Effector memory CD4-positive, alpha-beta T cell (primary cell): Measurements from ENCODE around the gene ETHE1.

Experiments used
- DNase-seq, 3 donors: peaks; one replicate each; pipeline ENCODE4 v3.0.0-alpha.2; 2020
- H3K27ac ChIP-seq: 2 replicates; pipeline ENCODE4 v1.7.0; 2013; ENCODE audit warnings: mild to moderate bottlenecking, low read length, moderate library complexity; ENCODE audit not compliant: insufficient read depth, poor library complexity, severe bottlenecking
- H3K27me3 ChIP-seq: replicated peaks from 2 replicates; pipeline ENCODE4 v1.7.0; 2013; ENCODE audit warnings: mild to moderate bottlenecking, low read length; ENCODE audit not compliant: insufficient read depth, control insufficient read depth, poor library complexity, severe bottlenecking
- H3K36me3 ChIP-seq: 2 replicates; pipeline ENCODE4 v1.7.0; 2013; ENCODE audit warnings: mild to moderate bottlenecking, low read length, moderate library complexity; ENCODE audit not compliant: control insufficient read depth, insufficient read depth
- H3K4me1 ChIP-seq: 2 replicates; pipeline ENCODE4 v1.7.0; 2013; ENCODE audit warnings: low read length, mild to moderate bottlenecking; ENCODE audit not compliant: control insufficient read depth, insufficient read depth, poor library complexity, severe bottlenecking
- H3K4me3 ChIP-seq: 2 replicates; pipeline ENCODE4 v1.7.0; 2013; ENCODE audit warnings: low read length, low read depth, mild to moderate bottlenecking; ENCODE audit not compliant: insufficient read depth, poor library complexity, severe bottlenecking
- H3K9me3 ChIP-seq: 2 replicates; pipeline ENCODE4 v1.7.0; 2013; ENCODE audit warnings: mild to moderate bottlenecking, low read length, moderate library complexity; ENCODE audit not compliant: control insufficient read depth

The ETHE1 gene

DNA sequence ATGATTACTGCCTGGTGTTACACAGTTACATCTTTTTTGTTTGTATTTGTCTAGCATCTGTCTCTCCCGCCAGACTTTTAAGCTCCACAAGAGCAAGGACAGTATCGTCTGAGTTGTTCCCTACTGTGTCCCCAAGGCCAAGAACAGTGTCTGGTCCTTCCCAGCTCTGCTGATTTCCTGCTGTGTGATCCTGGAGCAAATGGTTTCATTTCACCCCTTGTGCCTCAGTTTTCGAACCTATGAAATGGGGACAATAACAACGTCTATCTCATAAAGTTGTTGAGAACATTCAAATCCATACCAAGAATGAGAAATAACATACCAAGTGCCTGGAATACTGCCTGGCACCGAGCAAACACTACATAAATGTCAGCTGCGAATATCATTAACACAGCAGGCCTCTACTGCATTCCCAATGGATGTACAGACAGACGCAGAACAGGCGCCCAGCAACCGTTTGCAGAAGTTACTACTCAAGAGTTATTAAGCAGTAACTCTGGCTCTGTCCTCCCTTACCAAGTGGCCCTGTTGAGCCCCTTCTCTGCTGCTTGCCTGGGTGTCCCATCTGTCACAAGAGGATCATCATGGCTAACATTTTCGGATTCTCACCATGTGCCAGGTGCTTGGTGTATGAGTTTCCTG is 36.9 kb upstream of the ETHE1 start:
- peak overlapping the region; percentile 71 for H3K27ac ChIP-seq

DNA sequence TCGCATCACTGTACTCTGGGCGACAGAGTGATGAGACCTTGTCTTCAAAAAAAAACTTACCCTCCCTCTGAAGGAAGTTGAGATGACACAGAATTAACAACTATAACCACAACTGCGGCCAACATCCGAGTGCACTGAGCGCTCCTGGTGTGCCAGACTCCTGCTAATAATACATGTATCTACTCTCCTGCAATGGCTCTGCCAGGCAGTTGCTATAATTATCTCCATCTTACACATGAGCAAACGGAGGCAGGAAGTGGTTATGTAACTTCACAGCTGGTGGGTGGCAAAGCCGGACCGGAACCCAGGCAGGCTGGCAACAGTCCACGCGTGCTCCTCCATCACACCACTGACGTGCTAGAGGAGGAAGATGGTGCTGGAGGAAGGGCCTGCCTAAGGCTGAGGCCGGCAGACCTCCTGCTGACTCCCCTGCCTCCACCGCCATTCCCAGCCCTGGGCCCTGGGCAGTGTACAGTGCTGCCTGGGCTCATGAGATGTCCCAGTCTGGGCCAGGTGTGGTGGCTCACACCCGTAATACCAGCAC is 35.8 kb upstream of the ETHE1 start:
- no peaks in the 10 kb centered on the region for H3K9me3 ChIP-seq
- H3K4me1 ChIP-seq, result peaks cover 28% of the 10 kb centered on the region
- peak overlapping the region; percentile 71 for H3K27ac ChIP-seq
- DNase-seq, result peak; percentile 67 to 72 (median 71)
- H3K36me3 ChIP-seq, result no peaks in the 10 kb centered on the region
- no peaks in the 10 kb centered on the region for H3K27me3 ChIP-seq
- H3K4me3 ChIP-seq, result no peak overlapping the region

More for the DNA sequence above, 36.9 kb upstream of the ETHE1 start:
- H3K27me3 ChIP-seq, result no peaks in the 10 kb centered on the region
- no peak for DNase-seq
- no peaks in the 10 kb centered on the region for H3K9me3 ChIP-seq
- H3K36me3 ChIP-seq, result no peaks in the 10 kb centered on the region
- H3K4me3 ChIP-seq, result no peak overlapping the region
- H3K4me1 ChIP-seq, result peaks cover 28% of the 10 kb centered on the region

DNA sequence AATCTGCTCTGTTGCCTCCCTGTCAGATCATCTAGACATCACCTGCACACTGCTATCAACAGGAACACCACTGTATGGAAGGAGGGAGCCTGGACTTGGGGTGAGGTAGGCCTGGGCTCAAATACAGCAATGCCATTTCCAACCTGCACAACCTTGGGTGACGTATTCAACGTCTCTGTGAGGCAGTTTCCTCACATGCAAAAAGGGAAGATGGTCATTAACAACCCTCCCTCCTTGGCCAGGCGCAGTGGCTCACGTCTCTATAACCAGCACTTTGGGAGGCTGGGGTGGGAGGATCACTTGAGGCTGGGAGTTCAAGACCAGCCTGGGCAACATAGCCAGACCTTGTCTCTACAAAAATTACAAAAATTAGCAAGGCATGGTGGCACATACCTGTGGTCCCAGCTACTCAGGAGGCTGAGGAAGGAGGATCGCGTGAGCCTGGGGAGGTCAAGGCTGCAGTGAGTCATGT is 35.3 kb upstream of the ETHE1 start:
- H3K9me3 ChIP-seq, result no peaks in the 10 kb centered on the region
- peak overlapping the region; percentile 71 for H3K27ac ChIP-seq
- DNase-seq, result no peak
- H3K4me1 ChIP-seq, result peaks cover 28% of the 10 kb centered on the region
- peaks cover 3% of the 10 kb centered on the region for H3K36me3 ChIP-seq
- peak overlapping the region; percentile 28 for H3K4me3 ChIP-seq
- H3K27me3 ChIP-seq, result no peaks in the 10 kb centered on the region

DNA sequence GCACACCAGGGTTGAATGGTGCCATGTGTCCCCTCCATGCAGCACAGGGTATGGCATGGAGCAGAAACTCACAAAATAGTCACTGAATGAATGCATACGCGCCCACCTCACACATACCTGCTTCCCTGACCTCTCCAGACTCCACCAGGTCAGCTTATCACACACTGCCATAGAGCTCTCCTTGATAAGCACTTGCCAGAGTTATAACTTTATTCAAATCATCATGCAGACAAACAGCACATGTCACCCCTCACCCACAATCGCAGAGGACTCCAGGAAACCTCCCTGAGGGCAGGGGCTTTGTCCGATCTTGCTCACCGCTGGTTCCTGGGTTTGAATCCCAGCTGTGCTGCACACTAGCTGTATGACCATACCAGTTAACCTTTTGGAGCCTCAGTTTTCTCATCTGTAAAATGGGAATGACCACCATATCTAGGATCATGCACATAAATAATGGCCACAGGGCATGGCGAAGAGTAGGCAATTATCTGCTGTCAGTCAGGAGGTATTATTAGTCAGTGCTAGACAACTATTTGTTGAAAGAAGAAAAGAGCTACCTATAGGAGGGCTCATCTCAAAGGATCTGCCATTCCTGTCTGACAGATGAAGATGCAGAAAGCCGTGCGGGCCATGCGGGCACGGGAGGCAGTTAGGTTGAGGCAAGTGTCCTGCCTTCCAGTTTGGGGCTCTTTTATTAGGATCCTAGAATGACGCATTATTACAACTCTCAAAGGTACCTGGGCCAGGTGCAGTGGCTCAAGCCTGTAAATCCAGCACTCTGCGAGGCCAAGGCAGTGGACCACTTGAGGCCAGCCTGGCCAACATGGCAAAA is 34.4 kb upstream of the ETHE1 start:
- Histone ChIP-seq H3K27me3 (no peaks in the 10 kb centered on the region), H3K9me3 (no peaks in the 10 kb centered on the region), H3K36me3 (peaks cover 3% of the 10 kb centered on the region), H3K27ac (peak overlapping the region; percentile 71), H3K4me3 (no peak overlapping the region), H3K4me1 (peaks cover 28% of the 10 kb centered on the region)
- no peak for DNase-seq

DNA sequence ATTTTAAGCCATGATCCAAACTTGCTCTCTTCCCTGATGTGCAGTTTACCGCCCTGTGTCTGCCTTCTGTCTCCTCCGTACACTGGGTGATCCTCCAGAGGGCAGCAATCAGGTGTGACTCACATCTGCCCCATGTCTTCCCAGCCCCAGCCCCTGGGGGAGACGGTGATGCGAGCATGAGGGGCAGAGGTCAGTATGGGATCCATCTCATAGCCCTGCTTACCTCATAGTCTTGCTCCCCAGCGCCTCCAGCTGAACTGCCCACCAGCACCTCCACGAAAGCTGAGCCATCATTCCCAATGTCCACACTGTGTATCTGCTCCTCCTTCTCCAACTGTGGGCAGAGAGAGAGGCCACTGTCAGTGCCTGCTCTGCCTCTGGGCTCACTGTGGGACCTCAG is 33.7 kb upstream of the ETHE1 start:
- Histone ChIP-seq H3K27me3 (no peaks in the 10 kb centered on the region), H3K36me3 (peaks cover 8% of the 10 kb centered on the region), H3K4me3 (no peak overlapping the region), H3K4me1 (peaks cover 28% of the 10 kb centered on the region), H3K27ac (no peak overlapping the region), H3K9me3 (no peaks in the 10 kb centered on the region)
- no peak for DNase-seq

DNA sequence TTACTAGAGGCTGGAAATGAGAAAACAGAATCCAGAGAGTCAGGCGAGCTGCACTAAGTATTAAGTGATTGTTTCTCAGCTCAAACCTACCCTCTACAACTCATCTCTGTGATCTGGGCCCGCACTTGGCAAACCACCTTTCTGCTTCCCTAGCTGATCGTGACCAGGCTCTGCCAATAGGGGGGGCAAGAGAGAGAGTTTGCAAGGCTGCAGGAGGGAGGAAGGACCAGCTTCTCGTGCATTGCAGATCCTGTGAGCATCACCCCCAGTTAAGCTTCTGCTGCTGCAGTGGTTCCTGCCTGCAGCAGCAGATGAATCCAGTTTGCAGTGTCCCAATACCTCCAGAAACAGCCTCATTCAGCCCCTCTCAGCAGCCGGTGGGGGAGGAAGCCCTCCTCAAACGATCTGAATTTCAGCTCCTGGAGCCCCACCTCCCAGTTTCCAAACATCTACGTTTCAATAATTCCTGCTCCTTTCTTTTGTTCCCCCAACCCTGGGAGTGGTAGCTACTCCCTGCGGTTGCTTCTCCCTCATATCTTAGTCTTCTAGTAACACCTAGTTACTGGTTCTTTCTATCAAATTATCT is 28.3 kb upstream of the ETHE1 start:
- no peaks in the 10 kb centered on the region for H3K4me1 ChIP-seq
- DNase-seq, result peak; percentile 62 to 68 (median 64)
- H3K36me3 ChIP-seq, result peaks cover 48% of the 10 kb centered on the region
- no peak overlapping the region for H3K27ac ChIP-seq
- H3K4me3 ChIP-seq, result no peak overlapping the region
- no peaks in the 10 kb centered on the region for H3K9me3 ChIP-seq
- H3K27me3 ChIP-seq, result no peaks in the 10 kb centered on the region

DNA sequence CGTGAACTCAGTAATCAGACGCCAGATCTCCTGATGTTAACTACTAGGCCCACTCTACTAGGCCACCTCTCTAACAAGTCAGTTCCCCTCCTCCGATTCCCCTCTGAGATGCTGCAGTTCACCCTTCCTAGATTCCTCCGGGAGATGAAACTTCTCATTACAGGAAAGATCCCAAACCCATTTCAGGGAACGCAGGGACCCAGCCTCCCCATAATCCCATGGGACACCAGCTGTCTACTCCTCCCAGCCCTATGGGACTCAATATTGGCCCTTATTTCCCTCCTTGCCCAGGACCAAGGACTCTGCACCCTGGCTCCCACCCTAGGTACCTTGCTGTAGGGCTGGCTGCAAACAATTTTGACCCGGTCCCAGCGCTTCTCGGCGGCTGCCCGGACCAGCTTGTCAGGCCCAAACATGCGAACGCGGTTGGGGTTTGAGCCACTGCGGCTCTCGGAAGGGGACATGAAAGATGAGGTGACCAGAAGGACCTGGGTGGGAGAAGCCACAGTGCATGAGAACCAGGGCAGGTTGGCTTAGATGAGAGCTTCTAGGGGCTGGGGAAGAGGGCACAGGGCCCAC is 27.4 kb upstream of the ETHE1 start:
- Histone ChIP-seq H3K36me3 (peaks cover 54% of the 10 kb centered on the region), H3K27me3 (no peaks in the 10 kb centered on the region), H3K4me3 (no peak overlapping the region), H3K4me1 (no peaks in the 10 kb centered on the region), H3K9me3 (no peaks in the 10 kb centered on the region), H3K27ac (no peak overlapping the region)
- DNase-seq, result no peak

DNA sequence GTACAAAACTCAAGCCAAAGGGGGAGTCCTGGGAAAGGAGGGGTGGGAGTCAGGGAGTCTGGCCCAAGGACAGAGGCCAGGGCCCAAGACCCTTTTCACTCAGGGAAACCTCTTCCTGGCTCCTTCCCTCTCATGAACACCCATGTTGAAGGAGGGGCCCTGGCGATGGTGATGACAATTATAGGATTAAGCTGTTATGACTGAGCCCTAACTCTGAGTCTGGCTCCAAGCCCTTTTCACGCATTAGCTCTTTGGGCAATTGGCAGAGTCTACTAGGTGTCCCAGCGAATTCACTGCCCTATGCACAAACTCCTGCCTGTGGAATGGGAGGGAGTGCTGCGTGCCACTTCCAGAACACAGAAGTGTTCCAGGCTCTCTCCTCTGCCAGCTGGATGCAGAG is 26.7 kb upstream of the ETHE1 start:
- no peaks in the 10 kb centered on the region for H3K9me3 ChIP-seq
- H3K36me3 ChIP-seq, result peaks cover 54% of the 10 kb centered on the region
- no peaks in the 10 kb centered on the region for H3K4me1 ChIP-seq
- H3K27ac ChIP-seq, result no peak overlapping the region
- no peaks in the 10 kb centered on the region for H3K27me3 ChIP-seq
- H3K4me3 ChIP-seq, result no peak overlapping the region
- no peak for DNase-seq

DNA sequence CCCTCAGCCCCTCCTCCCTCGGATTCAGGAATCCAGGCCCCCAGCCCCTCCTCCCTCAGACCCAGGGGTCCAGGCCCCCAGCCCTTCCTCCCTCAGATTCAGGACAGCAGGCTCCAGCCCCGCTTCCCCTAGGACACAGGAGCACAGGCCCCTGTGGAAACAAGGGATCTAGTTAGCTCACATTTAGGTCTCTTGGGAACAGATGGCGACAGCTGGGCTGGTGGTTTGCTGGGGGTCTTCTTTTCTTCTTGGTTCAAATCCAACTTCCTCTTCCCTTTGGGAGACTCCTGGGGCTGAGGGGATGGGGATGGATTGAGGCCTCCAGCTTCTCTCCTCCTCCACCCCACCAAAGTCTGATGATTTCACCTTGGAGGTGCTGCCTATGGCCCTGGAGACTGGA is 25.6 kb upstream of the ETHE1 start:
- Histone ChIP-seq H3K4me1 (no peaks in the 10 kb centered on the region), H3K27me3 (no peaks in the 10 kb centered on the region), H3K9me3 (no peaks in the 10 kb centered on the region), H3K27ac (no peak overlapping the region), H3K36me3 (peaks cover 54% of the 10 kb centered on the region), H3K4me3 (no peak overlapping the region)
- no peak for DNase-seq

DNA sequence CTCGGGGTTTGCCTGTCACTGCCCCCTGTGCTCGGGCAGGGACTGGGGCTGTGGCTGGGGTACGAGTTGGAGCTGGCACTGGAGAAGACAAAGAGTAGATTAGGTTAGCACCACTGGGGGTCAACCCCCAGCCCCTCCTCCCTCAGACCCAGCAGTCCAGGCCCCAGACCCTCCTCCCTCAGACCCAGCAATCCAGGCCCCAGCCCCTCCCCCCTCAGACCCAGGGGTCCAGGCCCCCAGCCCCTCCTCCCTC is 25.1 kb upstream of the ETHE1 start:
- Histone ChIP-seq H3K9me3 (no peaks in the 10 kb centered on the region), H3K4me3 (no peak overlapping the region), H3K27me3 (no peaks in the 10 kb centered on the region), H3K27ac (no peak overlapping the region), H3K36me3 (peaks cover 52% of the 10 kb centered on the region), H3K4me1 (no peaks in the 10 kb centered on the region)
- no peak for DNase-seq
